HG02678 (cell line): Measurements from ENCODE around the gene SLC4A9.
A peak's percentile ranks its signal among the peaks of the same experiment; 100 is the strongest.
"Not testable (repeated sequence)": the region's sequence is repeated elsewhere in the genome, so short reads cannot be mapped to it uniquely, and the experiment has no call there.

Experiments used
- ATAC-seq: cut with Tn5 transposase; IDR thresholded peaks from one replicate; pipeline ENCODE4 v1.9.1; 2021; ENCODE audit warnings: mild to moderate bottlenecking, moderate library complexity; ENCODE audit not compliant: unreplicated experiment

Gene SLC4A9

GRCh38 chr5:140337880-140338279 lies 22.1 kb upstream of the SLC4A9 start:
- no peak for ATAC-seq

GRCh38 chr5:140338336-140338735 lies 21.7 kb upstream of the SLC4A9 start:
- ATAC-seq, result no peak

GRCh38 chr5:140338908-140339307 lies 21.1 kb upstream of the SLC4A9 start:
- no peak for ATAC-seq

- no peak for ATAC-seq
Measured at GRCh38 chr5:140339636-140340035, 20.4 kb upstream of the SLC4A9 start.

DNA sequence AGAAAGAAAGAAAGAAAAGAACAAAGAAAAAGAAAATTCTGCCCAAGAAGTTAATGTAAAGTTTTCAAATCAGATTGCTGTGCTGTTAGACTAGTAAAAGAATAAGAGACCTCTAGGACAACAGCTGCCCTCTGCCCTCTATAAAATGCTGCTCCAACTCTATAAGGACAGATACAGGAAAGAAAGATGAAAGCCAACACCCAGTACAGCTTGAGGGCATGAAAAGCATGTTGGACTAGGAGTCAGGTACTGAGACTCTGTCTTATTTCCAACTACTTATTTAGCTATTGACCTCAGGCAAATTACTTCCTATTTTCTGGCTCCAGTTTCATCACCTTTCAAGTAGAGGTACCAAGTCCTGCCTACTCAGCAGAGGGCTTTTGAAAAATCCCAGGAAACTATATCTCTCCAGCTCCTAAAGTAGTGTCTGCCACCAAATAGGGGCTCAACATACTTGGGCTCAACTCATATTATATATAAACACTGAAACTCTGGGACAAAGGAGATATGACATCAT lies 19.3 kb upstream of the SLC4A9 start:
- no peak for ATAC-seq

GRCh38 chr5:140341591-140341990 lies 18.4 kb upstream of the SLC4A9 start:
- no peak for ATAC-seq

GRCh38 chr5:140342287-140342686 lies 17.7 kb upstream of the SLC4A9 start:
- ATAC-seq, result no peak

DNA sequence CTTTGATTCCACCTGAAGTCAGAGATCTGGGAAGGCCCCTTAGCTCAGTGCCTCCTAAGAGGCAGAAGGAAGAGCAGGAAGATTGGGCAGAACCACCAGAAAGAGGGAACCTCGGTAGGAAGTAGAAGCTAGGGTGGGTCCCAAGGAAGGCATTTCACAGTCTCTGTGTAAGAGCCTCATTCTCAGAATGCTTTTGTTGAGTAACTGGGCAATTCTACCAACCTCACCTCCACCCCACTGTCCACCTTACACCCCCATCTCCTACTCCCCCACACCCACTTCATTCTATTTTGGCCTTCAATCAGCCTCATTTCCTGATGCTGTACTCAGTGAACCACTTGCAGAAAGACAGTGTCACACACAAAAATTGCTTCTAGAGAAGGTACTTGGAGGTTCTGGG lies 17.1 kb upstream of the SLC4A9 start:
- ATAC-seq, result no peak

DNA sequence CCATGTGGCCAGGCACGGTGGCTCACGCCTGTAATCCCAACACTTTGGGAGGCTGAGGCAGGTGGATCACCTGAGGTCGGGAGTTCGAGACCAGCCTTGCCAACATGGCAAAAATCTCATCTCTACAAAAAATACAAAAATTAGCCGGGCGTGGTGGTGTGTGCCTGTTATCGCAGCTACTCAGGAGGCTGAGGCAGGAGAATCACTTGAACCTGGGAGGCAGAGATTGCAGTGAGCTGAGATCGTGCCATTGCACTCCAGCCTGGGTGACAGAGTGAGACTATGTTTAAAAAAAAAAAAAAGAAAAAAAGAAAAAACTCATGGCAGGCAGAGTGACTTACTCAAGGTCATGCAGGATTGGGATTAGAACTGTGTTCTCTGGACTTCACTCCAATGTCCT lies 16.1 kb upstream of the SLC4A9 start:
- not testable (repeated sequence) for ATAC-seq

DNA sequence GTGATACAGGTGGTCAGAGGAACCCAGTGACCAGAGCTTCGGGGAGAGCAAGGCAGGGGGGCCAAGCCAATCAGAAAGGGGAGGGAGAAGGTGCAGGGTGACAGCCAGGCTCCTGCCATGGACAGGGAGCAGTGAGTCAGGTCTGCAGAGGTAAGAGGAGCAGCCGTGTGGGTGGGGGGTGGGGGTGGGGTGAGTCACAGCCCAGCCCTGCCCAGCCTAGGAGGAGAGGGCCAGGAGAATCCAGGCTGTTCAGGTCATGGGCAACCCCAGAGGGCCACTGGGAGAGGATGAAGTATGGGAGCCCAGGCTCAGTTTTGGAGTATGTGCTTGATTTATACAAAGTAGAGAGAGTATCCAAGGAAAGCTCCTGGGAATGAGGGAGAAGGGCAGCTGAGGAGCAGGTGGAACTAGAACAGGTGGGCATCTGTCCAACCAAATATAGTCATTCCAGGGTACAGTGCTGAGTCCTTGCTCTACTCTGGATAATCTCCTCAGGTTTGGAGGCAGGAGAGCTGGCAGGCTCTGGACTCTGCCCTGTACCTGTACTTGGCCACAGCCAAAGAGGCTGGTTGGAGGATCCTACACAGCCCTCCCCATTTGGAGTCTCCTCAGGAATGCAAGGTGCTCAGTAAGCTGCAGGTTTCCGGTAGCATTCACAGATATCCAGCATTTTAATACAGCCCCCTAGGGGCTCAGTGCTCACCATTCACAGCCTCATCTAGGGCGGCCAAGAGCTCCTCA lies 15.1 kb upstream of the SLC4A9 start:
- no peak for ATAC-seq

DNA sequence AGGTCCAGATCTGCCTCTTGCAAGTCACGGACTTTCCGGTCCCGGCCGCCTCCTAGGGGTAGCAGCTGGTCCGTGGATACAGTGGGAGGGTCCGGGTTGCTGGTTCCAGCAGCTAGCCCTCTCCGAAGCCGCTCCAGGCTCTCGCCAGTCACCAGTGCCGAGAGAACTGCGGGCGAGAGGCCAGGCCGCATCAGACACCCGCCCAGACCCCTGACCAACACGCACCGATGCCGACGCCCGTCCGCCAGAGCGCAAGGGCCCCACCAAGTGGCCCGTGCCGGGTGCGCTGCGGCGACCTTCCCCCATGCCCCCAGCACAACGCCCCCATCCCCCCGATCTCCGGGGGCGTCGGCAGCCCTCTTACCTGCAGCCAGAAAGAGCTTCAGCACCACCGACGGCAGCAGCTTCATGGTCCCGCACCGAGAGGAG lies 14.1 kb upstream of the SLC4A9 start:
- ATAC-seq, result peak; percentile 15

GRCh38 chr5:140346348-140347221 lies 13.4 kb upstream of the SLC4A9 start, which contains the start of gene HBEGF:
Gene HBEGF, minus strand, starts transcription at chr5:140346603. Its CDS starts 275 bp downstream, at chr5:140346328.
- peak; percentile 81 for ATAC-seq

GRCh38 chr5:140347360-140347759 lies 12.6 kb upstream of the SLC4A9 start:
- ATAC-seq, result no peak

GRCh38 chr5:140348104-140348503 lies 11.9 kb upstream of the SLC4A9 start:
- ATAC-seq, result no peak

GRCh38 chr5:140349244-140349643 lies 10.8 kb upstream of the SLC4A9 start:
- ATAC-seq, result no peak

DNA sequence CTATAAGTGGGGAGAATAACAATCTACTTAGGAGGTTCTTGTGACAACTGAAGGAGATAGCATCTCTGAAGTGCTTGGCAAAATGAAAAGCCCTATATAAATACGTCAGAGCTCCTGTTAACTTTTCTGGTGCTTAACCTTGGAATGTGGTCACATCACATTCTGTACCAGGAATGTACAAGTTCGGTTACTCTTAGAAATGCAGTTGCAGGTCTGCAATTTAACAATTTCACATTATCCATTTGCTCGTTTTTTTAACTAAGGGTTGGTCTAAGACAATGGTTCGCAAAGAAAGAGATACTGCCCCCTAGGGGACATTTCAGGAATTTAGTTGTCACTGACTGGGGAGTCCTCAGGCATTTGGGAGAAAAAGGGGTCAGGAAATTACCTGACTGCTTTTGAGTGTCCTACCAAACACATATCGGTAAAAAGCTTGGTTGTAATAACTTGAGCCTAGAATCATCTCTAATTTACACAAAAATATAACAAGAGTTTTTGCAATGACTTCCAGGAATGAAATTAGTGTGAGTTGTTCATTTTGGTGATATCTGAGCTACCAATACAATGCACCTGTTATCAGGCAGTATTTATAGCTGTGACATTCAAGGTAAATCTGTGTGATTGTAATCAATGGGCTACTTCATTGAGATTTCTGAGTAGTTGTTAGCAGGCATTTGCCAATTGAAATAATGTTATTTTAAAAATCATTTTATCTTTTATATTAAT lies 8.2 kb upstream of the SLC4A9 start:
- peak; percentile 63 for ATAC-seq

DNA sequence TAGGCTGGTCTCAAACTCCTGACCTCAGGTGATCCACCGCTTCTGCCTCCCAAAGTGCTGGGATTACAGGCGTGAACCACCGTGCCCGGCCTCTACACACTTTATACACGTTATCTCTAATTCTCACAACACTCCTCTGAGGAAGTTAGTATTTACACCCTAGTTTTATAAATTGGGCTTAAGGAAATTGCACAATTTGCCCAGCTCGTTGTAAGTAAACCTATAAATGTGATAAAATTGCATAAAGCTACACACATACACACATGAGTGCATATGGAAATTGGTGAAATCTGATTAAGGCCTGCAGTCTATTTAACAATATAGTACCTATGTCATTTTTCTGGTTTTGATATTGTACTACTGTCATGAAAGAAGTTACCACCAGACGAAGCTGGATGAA lies 4.4 kb upstream of the SLC4A9 start:
- ATAC-seq, result no peak

- peak; percentile 25 for ATAC-seq
Measured at GRCh38 chr5:140356853-140357725, 2.9 kb upstream of the SLC4A9 start.

DNA sequence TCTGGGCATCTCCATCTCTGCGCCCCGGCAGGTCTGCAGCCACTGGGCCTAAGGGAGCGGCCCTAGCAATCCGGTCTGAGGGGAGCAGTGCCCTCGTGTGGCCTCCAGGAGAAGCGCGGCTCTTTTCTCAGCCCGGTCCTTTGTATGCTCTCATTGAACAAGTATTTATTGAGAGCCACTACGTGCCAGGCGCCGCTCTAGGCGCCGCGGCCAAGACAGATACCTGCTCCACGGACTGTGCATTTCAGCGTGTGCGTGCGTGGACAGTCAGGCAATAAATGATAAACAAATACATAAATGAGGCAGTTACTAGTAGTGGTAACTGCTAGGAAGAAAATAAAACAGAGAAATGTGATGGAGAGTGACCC lies 2.3 kb upstream of the SLC4A9 start:
- ATAC-seq, result peak; percentile 98

DNA sequence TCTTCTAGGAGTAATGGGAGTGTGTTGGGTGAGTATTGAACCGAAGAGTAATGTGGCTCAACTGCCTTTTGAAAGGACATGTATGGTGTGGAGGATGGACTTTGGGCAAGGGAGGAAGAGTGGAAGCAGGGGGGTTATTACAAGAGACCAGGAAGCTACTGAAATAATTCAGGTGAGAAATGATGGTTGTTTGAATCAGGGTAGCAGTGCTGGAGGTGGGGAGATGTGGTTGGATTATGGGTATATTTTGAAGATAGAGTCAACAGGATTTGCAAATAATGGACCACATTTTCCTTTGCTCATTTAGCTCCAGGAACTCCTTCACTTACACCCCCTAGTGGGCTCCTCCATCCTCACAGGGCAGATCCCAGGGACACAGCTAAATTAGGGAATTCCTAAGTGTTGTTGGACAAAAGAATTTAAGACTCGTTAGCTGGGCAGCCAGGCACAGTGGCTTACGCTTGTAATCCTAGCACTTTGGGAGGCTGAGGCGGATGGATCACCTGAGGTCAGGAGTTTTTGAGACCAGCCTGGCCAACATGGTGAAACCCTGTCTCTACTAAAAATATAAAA lies 1.2 kb upstream of the SLC4A9 start:
- no peak for ATAC-seq
